Lower leg skin (tissue), 4 donors: ENCODE measurements around the gene USP7. TPM values are rescaled to one million over a fixed set of nuclear protein-coding genes. Genes with fewer than 3 reads are reported as not detected.

Source experiments
- DNase-seq, 2 donors: peaks; one replicate each; pipeline ENCODE4 v3.0.0-alpha.2; 2019; ENCODE audit warnings: low spot score in 2 of 2
- H3K4me3 ChIP-seq: fragments of 200-600 bp; sonication (generic); 2 replicates; pipeline ENCODE4 v1.5.1; 2017; ENCODE audit warnings: mild to moderate bottlenecking, low read depth; ENCODE audit not compliant: poor library complexity, severe bottlenecking
- CTCF ChIP-seq, 3 donors: fragments of 450-650 bp; IDR thresholded peaks; one replicate each; pipeline ENCODE4 v1.5.1; 2016; ENCODE audit warnings: antibody characterized with exemption in 3 of 3, mild to moderate bottlenecking in 3 of 3, moderate library complexity in 2 of 3
- POLR2A ChIP-seq, 2 donors: fragments of 450-650 bp; IDR thresholded peaks; one replicate each; pipeline ENCODE4 v1.6.1; 2016 to 2017; ENCODE audit warnings: antibody characterized with exemption in 2 of 2, mild to moderate bottlenecking in 1 of 2, moderate library complexity in 1 of 2
- WGBS, 2 donors: methylation state at CpG; one replicate each; pipeline ENCODE4 v1.1.5; 2018; 5-methylcytosine and 5-hydroxymethylcytosine counted together
- intact Hi-C: fragments of 100-400 bp; cut with DNase I; formaldehyde crosslinking; loops from one replicate; pipeline ENCODE4 v1.15.0; 2023; ENCODE audit warnings: low total_unique reads
- total RNA-seq, 4 donors: library from RNA; depleted of rRNA; stranded (reverse); fragments of >200 nt; gene quantifications; one replicate each; pipeline ENCODE4 v1.1.0, GENCODE V29; 2016

The USP7 gene
- total RNA-seq, 4 donors from 2014 or later: 80.3 to 105 (median 91.8) TPM

- TF ChIP-seq CTCF (IDR thresholded peaks at IDR 0.05) (no peak), POLR2A (IDR thresholded peaks at IDR 0.05) (no peak)
Measured at GRCh38 chr16:8943001-8943763, 20.5 kb downstream of the USP7 start.

DNA sequence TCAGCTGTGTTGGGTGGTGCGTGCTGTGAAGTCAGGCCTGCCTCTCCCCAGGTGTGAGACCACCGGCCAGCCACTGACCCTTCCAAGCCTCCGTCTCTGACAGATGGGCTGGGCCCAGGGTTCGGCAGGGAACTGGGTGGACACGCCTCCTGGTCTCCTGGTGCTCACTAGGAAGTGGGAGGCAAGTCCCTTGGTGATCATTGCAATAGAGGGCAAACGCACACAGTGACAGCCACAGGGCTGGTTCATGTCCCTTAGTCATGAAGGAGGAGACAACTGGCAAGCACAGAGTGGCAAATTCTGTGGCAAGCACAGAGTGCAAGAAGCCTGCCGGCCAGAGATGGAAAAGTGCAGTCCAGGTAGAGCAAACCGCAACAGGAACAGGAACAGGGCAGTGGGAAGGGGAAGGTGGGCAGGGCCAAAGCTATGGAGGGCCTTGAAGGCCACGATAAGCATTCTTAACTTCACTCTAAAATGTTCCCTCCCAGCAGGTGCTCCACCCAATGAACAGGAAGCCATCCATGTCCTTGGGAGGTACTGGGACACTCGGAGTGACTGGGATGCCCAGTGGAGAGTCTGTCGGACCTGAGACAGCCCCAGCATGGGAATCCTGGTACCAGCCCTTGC, 21.9 kb downstream of the USP7 start:
- no peak for TF ChIP-seq POLR2A (IDR thresholded peaks at IDR 0.05)
- no peak for TF ChIP-seq CTCF (IDR thresholded peaks at IDR 0.05)
- WGBS, 2 donors: 65 to 70% methylated on average over 8 to 10 of the region's 11 CpGs
- no peak overlapping the region for H3K4me3 ChIP-seq
- no peak for DNase-seq
- intact Hi-C loops: no loop called here

More at GRCh38 chr16:8943001-8943763, 20.5 kb downstream of the USP7 start:
- no peak overlapping the region for H3K4me3 ChIP-seq
- 72 to 75% methylated on average over 14 of the region's 14 CpGs for WGBS, 2 donors
- DNase-seq: no peak
- intact Hi-C loops: no loop called here

DNA sequence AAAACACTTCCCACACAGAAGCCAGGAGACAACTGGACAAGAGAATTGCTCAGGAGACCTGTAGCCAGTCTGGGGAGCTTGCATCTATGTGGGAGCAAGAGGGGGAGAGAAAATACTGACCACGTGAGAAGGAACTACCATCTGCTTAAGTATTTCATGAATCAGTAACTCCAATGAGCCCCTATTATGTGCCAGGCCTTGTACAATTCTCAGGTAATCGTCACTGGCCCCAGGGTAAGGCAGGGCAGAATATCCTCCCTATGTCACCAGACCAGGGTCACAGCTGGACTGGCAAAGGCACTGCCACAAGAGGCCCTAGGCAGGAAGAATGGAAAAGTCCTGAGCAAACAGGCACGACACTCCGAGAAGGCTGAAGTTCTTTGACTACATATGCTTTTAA, 25.9 kb downstream of the USP7 start:
- TF ChIP-seq POLR2A (IDR thresholded peaks at IDR 0.05) (no peak), CTCF (IDR thresholded peaks at IDR 0.05) (no peak)
- 36 to 47% methylated on average over 4 of the region's 4 CpGs for WGBS, 2 donors
- intact Hi-C loops: no loop called here
- DNase-seq: no peak
- no peak overlapping the region for H3K4me3 ChIP-seq

DNA sequence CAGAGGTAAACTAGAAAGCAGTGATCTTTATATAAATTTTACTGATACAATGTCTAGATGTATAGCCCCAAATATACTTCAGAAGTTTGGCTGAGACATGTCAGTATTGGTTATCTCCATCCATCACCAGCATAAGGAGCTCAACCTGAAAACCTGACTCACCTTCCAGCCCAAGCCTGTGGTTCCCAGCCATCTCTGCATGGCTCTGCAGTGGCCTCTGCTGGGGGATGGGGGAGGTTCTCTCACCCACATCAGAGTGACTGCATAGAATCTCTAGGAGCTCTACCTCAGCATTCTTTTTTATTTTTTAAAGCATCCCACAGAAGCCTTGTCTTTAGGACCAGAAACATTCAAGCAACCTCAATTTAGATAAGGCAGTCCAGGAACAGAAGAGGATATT, 27.3 kb downstream of the USP7 start:
- no peak for TF ChIP-seq POLR2A (IDR thresholded peaks at IDR 0.05)
- no peak for TF ChIP-seq CTCF (IDR thresholded peaks at IDR 0.05)
- no peak for DNase-seq
- no peak overlapping the region for H3K4me3 ChIP-seq
- intact Hi-C loops: no loop called here

GRCh38 chr16:8935989-8936388, 27.7 kb downstream of the USP7 start:
- H3K4me3 ChIP-seq: no peak overlapping the region
- TF ChIP-seq POLR2A (IDR thresholded peaks at IDR 0.05) (no peak), CTCF (IDR thresholded peaks at IDR 0.05) (no peak)
- intact Hi-C loops: no loop called here
- DNase-seq: no peak
- WGBS, 2 donors: 86 to 90% methylated on average over 9 of the region's 9 CpGs
